ENCODE measurements around the gene CDH13.

GRCh38 chr16:83312718-83313245 is 686.0 kb downstream of the CDH13 start:
- TF ChIP-seq CTCF (conservative IDR thresholded peaks at IDR 0.05; ENCODE audit: low read length) (no peak), EZH2phosphoT487 (IDR thresholded peaks at IDR 0.05; ENCODE audit: borderline replicate concordance, low read depth, low read length) (no peak)

All from OCI-LY7 (cell line).